Fibroblast of villous mesenchyme (primary cell): ENCODE measurements around the gene FBN3. TPM values are rescaled to one million over a fixed set of nuclear protein-coding genes. Genes with fewer than 3 reads are reported as not detected.
"Not testable (repeated sequence)": the region's sequence is repeated elsewhere in the genome, so short reads cannot be mapped to it uniquely, and the experiment has no call there.

Experiments
- DNase-seq: peaks from one replicate; pipeline ENCODE4 v3.0.0-alpha.2; 2010; ENCODE audit warnings: low read depth
- H3K4me3 ChIP-seq: 2 replicates; pipeline ENCODE4 v1.5.1; 2011; ENCODE audit warnings: low read depth, mild to moderate bottlenecking, low read length
- CTCF ChIP-seq: IDR thresholded peaks from 2 replicates; pipeline ENCODE4 v1.5.1; 2012; ENCODE audit warnings: low read depth, mild to moderate bottlenecking, low read length; ENCODE audit not compliant: insufficient read depth
- total RNA-seq: library from RNA; depleted of rRNA; stranded (reverse); fragments of >200 nt; gene quantifications from 2 replicates; pipeline ENCODE4 v1.2.3, GENCODE V29; 2012

FBN3 gene
- total RNA-seq, 1 donor = not detected

DNA sequence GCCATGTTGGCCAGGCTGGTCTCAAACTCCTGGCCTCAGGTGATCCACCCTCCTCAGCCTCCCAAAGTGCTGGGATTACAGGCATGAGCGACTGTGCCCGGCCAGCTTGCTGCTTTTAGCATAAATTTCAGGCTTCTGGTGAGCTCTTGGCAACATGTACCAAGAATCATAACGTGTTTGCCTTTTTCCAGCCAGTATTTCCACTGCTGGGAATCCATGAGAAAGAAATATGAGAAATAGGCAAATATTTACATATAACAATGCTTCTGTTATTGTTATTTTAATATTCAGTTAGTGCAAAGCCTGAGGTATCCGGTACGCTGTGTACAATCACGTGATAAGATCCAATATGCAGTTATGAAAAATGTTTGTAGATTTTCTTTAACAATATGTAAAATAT lies 30.6 kb upstream of the FBN3 start:
- no peak overlapping the region for H3K4me3 ChIP-seq
- no peak for DNase-seq
- TF ChIP-seq CTCF = no peak

GRCh38 chr19:8174706-8175105 lies 25.3 kb upstream of the FBN3 start:
- no peak for DNase-seq
- H3K4me3 ChIP-seq = no peak overlapping the region

GRCh38 chr19:8168537-8168936 lies 19.1 kb upstream of the FBN3 start:
- H3K4me3 ChIP-seq = no peak overlapping the region
- no peak for DNase-seq
- no peak for TF ChIP-seq CTCF

More at GRCh38 chr19:8174706-8175105, 25.3 kb upstream of the FBN3 start:
- no peak for TF ChIP-seq CTCF

DNA sequence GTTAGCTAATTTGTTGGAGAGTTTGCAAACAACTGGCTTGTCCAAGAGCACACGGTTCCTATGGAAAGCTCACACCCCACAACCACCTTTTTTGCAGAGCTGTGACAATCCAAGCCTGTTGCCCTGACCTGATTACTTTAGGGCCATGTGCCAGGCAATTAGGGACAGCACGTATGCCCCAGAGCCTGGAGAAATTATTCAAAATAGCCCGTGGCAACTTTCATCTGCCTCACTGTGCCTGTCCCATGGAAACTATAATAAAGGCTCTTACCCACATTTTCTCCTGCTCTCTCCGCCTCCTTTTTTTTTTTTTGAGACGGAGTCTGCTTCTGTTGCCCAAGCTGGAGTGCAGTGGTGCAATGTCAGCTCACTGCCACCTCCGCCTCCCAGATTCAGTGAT lies 18.6 kb upstream of the FBN3 start:
- no peak for DNase-seq
- no peak for TF ChIP-seq CTCF
- no peak overlapping the region for H3K4me3 ChIP-seq

- no peak overlapping the region for H3K4me3 ChIP-seq
- peak; percentile 93 for DNase-seq
- no peak for TF ChIP-seq CTCF
These were observed 14.4 kb upstream of the FBN3 start for GRCh38 chr19:8163759-8164158.

DNA sequence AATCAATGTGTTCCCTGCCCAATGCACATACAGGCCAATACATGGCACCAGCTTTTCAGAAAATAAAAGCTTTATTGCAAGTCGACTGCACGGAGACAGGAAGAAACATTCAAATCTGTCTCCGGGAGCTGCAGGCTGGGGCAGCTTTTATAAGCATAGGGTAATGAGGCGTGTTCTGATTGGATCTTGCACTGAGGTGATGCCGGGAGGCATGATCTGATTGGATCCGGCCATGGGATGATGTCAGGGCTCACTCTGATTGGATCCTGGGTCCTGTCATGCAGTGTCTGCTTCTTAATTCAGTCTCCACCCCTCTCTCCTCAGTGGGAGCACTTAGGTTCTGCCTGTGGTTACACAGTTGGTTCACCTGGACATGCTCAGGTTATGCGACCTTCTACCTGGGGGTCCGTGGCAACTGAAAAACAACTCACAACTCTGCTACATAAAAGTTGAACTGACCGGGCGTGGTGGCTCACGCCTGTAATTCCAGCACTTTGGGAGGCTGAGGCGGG lies 11.8 kb upstream of the FBN3 start:
- no peak overlapping the region for H3K4me3 ChIP-seq
- no peak for TF ChIP-seq CTCF
- no peak for DNase-seq

DNA sequence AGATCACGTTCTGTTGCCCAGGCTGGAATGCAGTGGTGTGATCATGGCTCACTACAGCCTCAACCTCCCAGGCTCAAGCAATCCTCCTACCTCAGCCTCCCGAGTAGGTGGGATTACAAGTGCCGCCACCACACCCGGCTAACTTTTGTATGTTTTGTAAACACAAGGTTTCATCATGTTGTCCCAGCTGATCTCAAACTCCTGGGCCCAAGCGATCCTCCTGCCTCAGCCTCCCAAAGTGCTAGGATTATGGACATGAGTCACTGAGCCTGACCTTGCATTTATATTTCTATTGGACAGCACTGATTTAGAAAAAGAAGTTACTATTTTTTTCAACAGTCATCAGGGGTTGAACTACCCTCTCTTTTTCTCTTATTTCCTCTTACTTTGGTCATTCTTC lies 9.9 kb upstream of the FBN3 start:
- H3K4me3 ChIP-seq, DNase-seq: not testable (repeated sequence)
